SU-DHL-6 (cell line): ENCODE results near the gene MAML1.

Experiments
- H2AFZ ChIP-seq: fragments of 200-600 bp; sonication (generic); 2 replicates; pipeline ENCODE4 v1.6.1; 2014; ENCODE audit warnings: low read depth, mild to moderate bottlenecking, moderate library complexity, mixed read lengths, antibody characterized with exemption, low read length; ENCODE audit not compliant: severe bottlenecking
- H3F3A ChIP-seq: fragments of 200-600 bp; shearing (Covaris generic); 2 replicates; pipeline ENCODE4 v1.6.0; 2016; ENCODE audit warnings: antibody characterized with exemption, mild to moderate bottlenecking; ENCODE audit not compliant: insufficient read depth
- H3K27ac ChIP-seq: fragments of 200-600 bp; sonication (generic); 2 replicates; pipeline ENCODE4 v1.5.1; 2016; ENCODE audit warnings: low read depth, mild to moderate bottlenecking, low read length, moderate library complexity, mixed read lengths
- H3K27me3 ChIP-seq: fragments of 200-600 bp; sonication (generic), shearing (Covaris generic); 2 replicates; pipeline ENCODE4 v1.6.0; 2014; ENCODE audit warnings: mild to moderate bottlenecking, low read length
- H3K36me3 ChIP-seq: fragments of 200-600 bp; sonication (generic); 2 replicates; pipeline ENCODE4 v1.6.1; 2014; ENCODE audit warnings: mild to moderate bottlenecking, low read length, mixed read lengths
- H3K4me2 ChIP-seq: fragments of 300-600, 200-600 bp; shearing (Covaris generic), sonication (generic); 2 replicates; pipeline ENCODE4 v1.6.0; 2014; ENCODE audit warnings: low read length, low read depth, mild to moderate bottlenecking; ENCODE audit not compliant: poor library complexity, severe bottlenecking
- H3K4me3 ChIP-seq: fragments of 200-600 bp; sonication (generic); 2 replicates; pipeline ENCODE4 v1.5.1; 2014; ENCODE audit warnings: antibody characterized with exemption, low read length, mild to moderate bottlenecking, mixed read lengths; ENCODE audit not compliant: insufficient read depth, poor library complexity, severe bottlenecking
- H3K79me2 ChIP-seq: fragments of 200-600 bp; sonication (generic); 2 replicates; pipeline ENCODE4 v1.6.1; 2014; ENCODE audit warnings: mild to moderate bottlenecking, low read length, moderate library complexity; ENCODE audit not compliant: insufficient read depth
- H3K9ac ChIP-seq: fragments of 200-600 bp; sonication (generic); 2 replicates; pipeline ENCODE4 v1.7.0; 2014; ENCODE audit warnings: mild to moderate bottlenecking, low read length
- H3K9me2 ChIP-seq: fragments of 200-600 bp; sonication (generic); replicated peaks from 2 replicates; pipeline ENCODE4 v1.6.1; 2014; ENCODE audit warnings: low read length; ENCODE audit not compliant: insufficient read depth
- H3K9me3 ChIP-seq: fragments of 200-600 bp; sonication (generic); 2 replicates; pipeline ENCODE4 v1.6.1; 2014; ENCODE audit warnings: low read length, mixed read lengths; ENCODE audit not compliant: insufficient read depth
- H4K20me1 ChIP-seq: fragments of 200-600 bp; sonication (generic); 2 replicates; pipeline ENCODE4 v1.6.1; 2014; ENCODE audit warnings: low read depth, mild to moderate bottlenecking, antibody characterized with exemption, low read length, moderate library complexity, mixed read lengths
- EZH2phosphoT487 ChIP-seq: fragments of 200-600 bp; sonication (generic), shearing (Covaris generic); conservative IDR thresholded peaks from 2 replicates; pipeline ENCODE4 v1.6.1; 2018; ENCODE audit warnings: mild to moderate bottlenecking, antibody characterized with exemption, low read length, moderate library complexity, mixed read lengths
- TF ChIP-seq, protein P1 (sequence below): fragments of 200-600 bp; sonication (generic); IDR thresholded peaks from one replicate; pipeline ENCODE4 v1.5.1; 2017; ENCODE audit warnings: antibody characterized with exemption, mild to moderate bottlenecking, low read length, moderate library complexity; ENCODE audit not compliant: insufficient read depth, poor library complexity, severe bottlenecking

MAML1 gene

DNA sequence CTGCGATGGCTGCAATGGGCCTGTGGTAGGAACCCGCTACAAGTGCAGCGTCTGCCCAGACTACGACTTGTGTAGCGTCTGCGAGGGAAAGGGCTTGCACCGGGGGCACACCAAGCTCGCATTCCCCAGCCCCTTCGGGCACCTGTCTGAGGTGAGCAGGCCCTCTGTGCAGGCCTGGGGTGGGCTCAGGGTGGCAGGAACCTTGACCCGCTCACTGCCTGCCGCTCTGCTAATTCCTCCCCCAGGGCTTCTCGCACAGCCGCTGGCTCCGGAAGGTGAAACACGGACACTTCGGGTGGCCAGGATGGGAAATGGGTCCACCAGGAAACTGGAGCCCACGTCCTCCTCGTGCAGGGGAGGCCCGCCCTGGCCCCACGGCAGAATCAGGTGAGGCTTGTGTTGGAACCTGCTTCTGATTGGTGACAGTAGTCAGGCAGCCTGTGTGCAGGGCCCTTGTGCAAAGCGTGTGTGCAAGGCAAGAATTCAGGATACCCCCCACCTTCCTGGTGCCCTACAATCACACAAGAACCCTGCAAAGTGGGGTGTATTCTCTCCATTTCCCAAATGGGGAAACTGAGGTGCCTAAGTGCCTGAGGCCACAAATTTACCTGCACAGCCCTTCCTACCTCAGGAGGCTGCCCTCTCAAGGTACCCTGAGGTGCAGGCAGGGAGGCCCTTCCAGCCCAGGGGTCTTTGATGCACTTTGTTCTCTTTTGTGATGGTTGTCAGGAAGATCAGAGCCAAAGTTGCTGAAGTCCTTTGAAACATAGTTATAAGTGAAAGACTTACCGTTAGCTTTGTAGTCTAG is 91.5 kb downstream of the MAML1 start:
- Histone ChIP-seq H3K9ac (no peak overlapping the region), H3K4me3 (no peak overlapping the region)

DNA sequence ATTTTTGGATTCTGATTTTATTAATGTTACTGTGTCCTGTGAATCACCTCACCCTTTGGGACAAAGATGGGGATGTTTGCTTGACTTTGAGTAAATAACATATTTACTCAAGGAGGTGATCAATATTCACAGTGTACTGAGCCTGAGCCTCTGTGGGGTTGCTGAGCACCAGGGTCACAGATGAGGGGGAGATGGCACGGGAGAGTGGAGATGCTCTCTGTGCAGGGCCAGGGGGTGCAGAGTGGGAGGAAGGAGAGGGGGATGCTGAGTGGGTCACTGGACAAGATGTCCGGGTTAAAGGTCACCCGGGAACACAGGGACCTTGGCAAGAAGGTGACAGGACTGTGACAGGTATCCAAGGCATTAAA is 92.1 kb downstream of the MAML1 start:
- Histone ChIP-seq H2AFZ (no peak overlapping the region), H3K36me3 (no peaks in the 10 kb centered on the region; the same call in 1 of the 2 replicates), H3K4me2 (no peak overlapping the region), H3K9me3 (no peaks in the 10 kb centered on the region), H3K9me2 (no peaks in the 10 kb centered on the region), H3K79me2 (peaks cover 12% of the 10 kb centered on the region), H3K9ac (no peak overlapping the region), H3K4me3 (no peak overlapping the region), H3F3A (peaks cover 5% of the 10 kb centered on the region; the same call in 1 of the 2 replicates), H4K20me1 (peaks cover 6% of the 10 kb centered on the region), H3K27ac (no peak overlapping the region), H3K27me3 (no peaks in the 10 kb centered on the region)
- TF ChIP-seq, protein P1, sequence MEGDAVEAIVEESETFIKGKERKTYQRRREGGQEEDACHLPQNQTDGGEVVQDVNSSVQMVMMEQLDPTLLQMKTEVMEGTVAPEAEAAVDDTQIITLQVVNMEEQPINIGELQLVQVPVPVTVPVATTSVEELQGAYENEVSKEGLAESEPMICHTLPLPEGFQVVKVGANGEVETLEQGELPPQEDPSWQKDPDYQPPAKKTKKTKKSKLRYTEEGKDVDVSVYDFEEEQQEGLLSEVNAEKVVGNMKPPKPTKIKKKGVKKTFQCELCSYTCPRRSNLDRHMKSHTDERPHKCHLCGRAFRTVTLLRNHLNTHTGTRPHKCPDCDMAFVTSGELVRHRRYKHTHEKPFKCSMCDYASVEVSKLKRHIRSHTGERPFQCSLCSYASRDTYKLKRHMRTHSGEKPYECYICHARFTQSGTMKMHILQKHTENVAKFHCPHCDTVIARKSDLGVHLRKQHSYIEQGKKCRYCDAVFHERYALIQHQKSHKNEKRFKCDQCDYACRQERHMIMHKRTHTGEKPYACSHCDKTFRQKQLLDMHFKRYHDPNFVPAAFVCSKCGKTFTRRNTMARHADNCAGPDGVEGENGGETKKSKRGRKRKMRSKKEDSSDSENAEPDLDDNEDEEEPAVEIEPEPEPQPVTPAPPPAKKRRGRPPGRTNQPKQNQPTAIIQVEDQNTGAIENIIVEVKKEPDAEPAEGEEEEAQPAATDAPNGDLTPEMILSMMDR, result no peak
- TF ChIP-seq EZH2phosphoT487, result no peak

More for the DNA sequence above, 91.5 kb downstream of the MAML1 start:
- no peaks in the 10 kb centered on the region for H3K36me3 ChIP-seq
- no peaks in the 10 kb centered on the region for H3K27me3 ChIP-seq
- peaks cover 6% of the 10 kb centered on the region for H4K20me1 ChIP-seq
- H3K9me3 ChIP-seq, result no peaks in the 10 kb centered on the region
- H2AFZ ChIP-seq, result no peak overlapping the region
- TF ChIP-seq, protein P1, result no peak
- TF ChIP-seq EZH2phosphoT487, result no peak
- H3K79me2 ChIP-seq, result peaks cover 12% of the 10 kb centered on the region
- no peak overlapping the region for H3K27ac ChIP-seq
- H3K9me2 ChIP-seq, result no peaks in the 10 kb centered on the region
- H3K4me2 ChIP-seq, result no peak overlapping the region
- peaks cover 5% of the 10 kb centered on the region; the same call in 1 of the 2 replicates for H3F3A ChIP-seq

DNA sequence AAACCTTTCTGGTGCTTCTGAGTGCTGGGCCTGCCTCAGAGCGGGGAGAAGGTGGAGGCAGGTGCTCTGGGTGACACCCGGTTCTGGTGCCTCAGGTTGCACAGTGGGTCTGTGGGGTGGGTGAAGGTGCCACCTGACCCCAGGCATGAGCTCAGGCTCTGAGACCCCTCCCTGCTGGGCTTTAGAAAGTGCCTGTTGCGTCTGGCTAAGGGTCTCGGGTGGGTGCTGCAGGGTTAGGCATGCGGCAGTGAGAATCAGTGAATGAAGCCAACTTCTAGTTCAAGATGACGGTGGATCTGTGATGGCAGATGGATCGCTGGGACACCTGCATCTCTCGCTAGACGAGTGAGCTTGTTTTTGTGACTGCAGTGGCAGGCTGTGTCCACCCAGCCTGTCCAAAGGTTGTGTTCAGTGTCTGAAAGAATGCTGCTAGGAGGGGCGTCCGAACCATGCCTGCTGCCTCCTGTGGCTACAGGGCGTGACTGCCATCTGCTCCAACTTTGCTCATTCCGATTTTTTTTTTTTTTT is 93.1 kb downstream of the MAML1 start:
- Histone ChIP-seq H3K9me3 (no peaks in the 10 kb centered on the region), H3K9me2 (no peaks in the 10 kb centered on the region), H4K20me1 (peaks cover 6% of the 10 kb centered on the region), H3K27ac (no peak overlapping the region), H3K79me2 (peaks cover 12% of the 10 kb centered on the region), H3K27me3 (no peaks in the 10 kb centered on the region), H2AFZ (no peak overlapping the region), H3K4me2 (no peak overlapping the region), H3K36me3 (no peaks in the 10 kb centered on the region; the same call in 1 of the 2 replicates), H3F3A (peaks cover 5% of the 10 kb centered on the region; the same call in 1 of the 2 replicates), H3K9ac (no peak overlapping the region), H3K4me3 (no peak overlapping the region)
- TF ChIP-seq, protein P1, result no peak
- TF ChIP-seq EZH2phosphoT487, result no peak
